Measurements from ENCODE around the gene OR5B12. TPM values are rescaled to one million over a fixed set of nuclear protein-coding genes. Genes with fewer than 3 reads are reported as not detected.

The OR5B12 gene
- total and polyA plus RNA-seq, 4 donors = not detected

DNA sequence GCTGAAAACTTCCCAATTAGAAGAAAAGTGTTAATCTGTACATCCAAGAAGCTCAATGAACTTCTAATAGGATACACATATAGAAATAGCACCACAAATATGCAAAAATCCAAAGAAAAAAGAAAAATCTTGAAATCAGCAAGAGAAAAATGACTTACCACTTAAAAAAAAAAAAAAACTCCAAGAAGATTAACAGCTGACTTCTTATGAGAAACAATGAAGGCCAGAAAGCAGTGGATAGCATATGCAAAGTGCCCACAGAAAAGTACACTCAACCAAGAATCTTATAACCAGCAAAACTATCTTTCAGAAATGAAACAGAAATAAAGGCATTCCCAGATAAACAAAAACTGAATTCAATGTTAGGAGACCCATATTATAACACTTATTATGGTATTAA, 29.9 kb upstream of the OR5B12 start:
- no peak overlapping the region for H3K4me3 ChIP-seq (ENCODE audit: low read depth in 1 of 3, low read length in 3 of 3)
- H3K9me3 ChIP-seq (ENCODE audit: control insufficient read depth in 4 of 4, low read length in 3 of 4) = peaks cover 2 to 28% (median 4%) of the 10 kb centered on the region in 4 donors
- H3K36me3 ChIP-seq (ENCODE audit: control insufficient read depth in 4 of 4, insufficient read depth in 3 of 4, low read depth in 1 of 4, low read length in 3 of 4) = no peaks in the 10 kb centered on the region
- peaks cover 0 to 5% (median under 1%) of the 10 kb centered on the region in 4 donors for H3K27me3 ChIP-seq (ENCODE audit: control insufficient read depth in 4 of 4, insufficient read depth in 4 of 4, low read length in 3 of 4)
- H3K27ac ChIP-seq (ENCODE audit: low read depth in 1 of 2, low read length in 2 of 2) = no peak overlapping the region
- no peaks in the 10 kb centered on the region for H3K4me1 ChIP-seq (ENCODE audit: control insufficient read depth in 4 of 4, insufficient read depth in 4 of 4, low read length in 3 of 4)
- TF ChIP-seq, protein P1, sequence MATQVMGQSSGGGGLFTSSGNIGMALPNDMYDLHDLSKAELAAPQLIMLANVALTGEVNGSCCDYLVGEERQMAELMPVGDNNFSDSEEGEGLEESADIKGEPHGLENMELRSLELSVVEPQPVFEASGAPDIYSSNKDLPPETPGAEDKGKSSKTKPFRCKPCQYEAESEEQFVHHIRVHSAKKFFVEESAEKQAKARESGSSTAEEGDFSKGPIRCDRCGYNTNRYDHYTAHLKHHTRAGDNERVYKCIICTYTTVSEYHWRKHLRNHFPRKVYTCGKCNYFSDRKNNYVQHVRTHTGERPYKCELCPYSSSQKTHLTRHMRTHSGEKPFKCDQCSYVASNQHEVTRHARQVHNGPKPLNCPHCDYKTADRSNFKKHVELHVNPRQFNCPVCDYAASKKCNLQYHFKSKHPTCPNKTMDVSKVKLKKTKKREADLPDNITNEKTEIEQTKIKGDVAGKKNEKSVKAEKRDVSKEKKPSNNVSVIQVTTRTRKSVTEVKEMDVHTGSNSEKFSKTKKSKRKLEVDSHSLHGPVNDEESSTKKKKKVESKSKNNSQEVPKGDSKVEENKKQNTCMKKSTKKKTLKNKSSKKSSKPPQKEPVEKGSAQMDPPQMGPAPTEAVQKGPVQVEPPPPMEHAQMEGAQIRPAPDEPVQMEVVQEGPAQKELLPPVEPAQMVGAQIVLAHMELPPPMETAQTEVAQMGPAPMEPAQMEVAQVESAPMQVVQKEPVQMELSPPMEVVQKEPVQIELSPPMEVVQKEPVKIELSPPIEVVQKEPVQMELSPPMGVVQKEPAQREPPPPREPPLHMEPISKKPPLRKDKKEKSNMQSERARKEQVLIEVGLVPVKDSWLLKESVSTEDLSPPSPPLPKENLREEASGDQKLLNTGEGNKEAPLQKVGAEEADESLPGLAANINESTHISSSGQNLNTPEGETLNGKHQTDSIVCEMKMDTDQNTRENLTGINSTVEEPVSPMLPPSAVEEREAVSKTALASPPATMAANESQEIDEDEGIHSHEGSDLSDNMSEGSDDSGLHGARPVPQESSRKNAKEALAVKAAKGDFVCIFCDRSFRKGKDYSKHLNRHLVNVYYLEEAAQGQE (IDR thresholded peaks at IDR 0.05) = no peak
- TF ChIP-seq GABPA (IDR thresholded peaks at IDR 0.05 in 1 of 2, conservative IDR thresholded peaks at IDR 0.05 in 1 of 2) (no peak), EGR1 (IDR thresholded peaks at IDR 0.05; ENCODE audit: low read depth in 2 of 2) (no peak), TAF1 (conservative IDR thresholded peaks at IDR 0.05) (no peak), RXRA (IDR thresholded peaks at IDR 0.05) (no peak), FOXA2 (IDR thresholded peaks at IDR 0.05) (no peak), JUND (IDR thresholded peaks at IDR 0.05) (no peak), RAD21 (IDR thresholded peaks at IDR 0.05) (no peak), FOXA1 (IDR thresholded peaks at IDR 0.05) (no peak), YY1 (IDR thresholded peaks at IDR 0.05) (no peak), HNF4G (IDR thresholded peaks at IDR 0.05) (no peak)
- TF ChIP-seq, protein P2, sequence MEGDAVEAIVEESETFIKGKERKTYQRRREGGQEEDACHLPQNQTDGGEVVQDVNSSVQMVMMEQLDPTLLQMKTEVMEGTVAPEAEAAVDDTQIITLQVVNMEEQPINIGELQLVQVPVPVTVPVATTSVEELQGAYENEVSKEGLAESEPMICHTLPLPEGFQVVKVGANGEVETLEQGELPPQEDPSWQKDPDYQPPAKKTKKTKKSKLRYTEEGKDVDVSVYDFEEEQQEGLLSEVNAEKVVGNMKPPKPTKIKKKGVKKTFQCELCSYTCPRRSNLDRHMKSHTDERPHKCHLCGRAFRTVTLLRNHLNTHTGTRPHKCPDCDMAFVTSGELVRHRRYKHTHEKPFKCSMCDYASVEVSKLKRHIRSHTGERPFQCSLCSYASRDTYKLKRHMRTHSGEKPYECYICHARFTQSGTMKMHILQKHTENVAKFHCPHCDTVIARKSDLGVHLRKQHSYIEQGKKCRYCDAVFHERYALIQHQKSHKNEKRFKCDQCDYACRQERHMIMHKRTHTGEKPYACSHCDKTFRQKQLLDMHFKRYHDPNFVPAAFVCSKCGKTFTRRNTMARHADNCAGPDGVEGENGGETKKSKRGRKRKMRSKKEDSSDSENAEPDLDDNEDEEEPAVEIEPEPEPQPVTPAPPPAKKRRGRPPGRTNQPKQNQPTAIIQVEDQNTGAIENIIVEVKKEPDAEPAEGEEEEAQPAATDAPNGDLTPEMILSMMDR (IDR thresholded peaks at IDR 0.05; ENCODE audit: low read depth, low read length, missing input control) = no peak
- TF ChIP-seq, protein P3, sequence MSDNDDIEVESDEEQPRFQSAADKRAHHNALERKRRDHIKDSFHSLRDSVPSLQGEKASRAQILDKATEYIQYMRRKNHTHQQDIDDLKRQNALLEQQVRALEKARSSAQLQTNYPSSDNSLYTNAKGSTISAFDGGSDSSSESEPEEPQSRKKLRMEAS (IDR thresholded peaks at IDR 0.05) = no peak
- no peak for DNase-seq (ENCODE audit: low spot score)
- no peak overlapping the region for H3K9ac ChIP-seq (ENCODE audit: low read depth in 1 of 2, low read length in 2 of 2)

DNA sequence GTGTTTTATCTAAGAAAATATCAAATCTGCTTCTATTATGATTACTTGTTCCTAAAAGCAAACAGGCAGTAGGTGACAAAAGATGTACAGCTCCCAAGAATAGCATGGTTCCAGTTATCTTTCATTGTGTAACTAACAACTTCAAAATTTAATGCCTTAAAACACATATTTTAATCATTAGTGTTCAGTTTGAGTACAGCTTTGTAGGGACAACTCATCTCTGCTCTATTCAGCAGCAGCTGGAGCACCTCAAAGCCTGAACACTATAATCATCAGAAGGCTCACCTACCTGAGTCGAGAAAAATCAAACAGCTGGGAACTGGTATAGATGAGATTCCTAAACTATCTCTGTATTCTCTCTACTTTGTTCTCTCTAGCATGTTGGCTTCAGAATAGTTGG, 24.3 kb upstream of the OR5B12 start:
- H3K4me3 ChIP-seq (ENCODE audit: low read depth in 1 of 3, low read length in 3 of 3) = no peak overlapping the region
- no peak for DNase-seq (ENCODE audit: low spot score)
- 76% methylated on average over 1 of the region's 1 CpG for WGBS
- peaks cover 0 to 5% (median under 1%) of the 10 kb centered on the region in 4 donors for H3K27me3 ChIP-seq (ENCODE audit: control insufficient read depth in 4 of 4, insufficient read depth in 4 of 4, low read length in 3 of 4)
- peaks cover 2 to 15% (median 4%) of the 10 kb centered on the region in 4 donors for H3K9me3 ChIP-seq (ENCODE audit: control insufficient read depth in 4 of 4, low read length in 3 of 4)
- H3K36me3 ChIP-seq (ENCODE audit: control insufficient read depth in 4 of 4, insufficient read depth in 3 of 4, low read depth in 1 of 4, low read length in 3 of 4) = no peaks in the 10 kb centered on the region
- H3K27ac ChIP-seq (ENCODE audit: low read depth in 1 of 2, low read length in 2 of 2) = no peak overlapping the region
- no peaks in the 10 kb centered on the region for H3K4me1 ChIP-seq (ENCODE audit: control insufficient read depth in 4 of 4, insufficient read depth in 4 of 4, low read length in 3 of 4)
- no peak overlapping the region for H3K9ac ChIP-seq (ENCODE audit: low read depth in 1 of 2, low read length in 2 of 2)
- TF ChIP-seq HNF4A (conservative IDR thresholded peaks at IDR 0.05) = no peak
- no peak for TF ChIP-seq HNF4G (IDR thresholded peaks at IDR 0.05)
- no peak for TF ChIP-seq RAD21 (IDR thresholded peaks at IDR 0.05)
- TF ChIP-seq, protein P2 (IDR thresholded peaks at IDR 0.05; ENCODE audit: low read depth, low read length, missing input control) = no peak
- no peak for TF ChIP-seq SP1 (IDR thresholded peaks at IDR 0.05)
- no peak for TF ChIP-seq YY1 (IDR thresholded peaks at IDR 0.05)
- TF ChIP-seq EGR1 (IDR thresholded peaks at IDR 0.05; ENCODE audit: low read depth in 2 of 2) = no peak
- no peak for TF ChIP-seq FOXA2 (IDR thresholded peaks at IDR 0.05)
- TF ChIP-seq, protein P4, sequence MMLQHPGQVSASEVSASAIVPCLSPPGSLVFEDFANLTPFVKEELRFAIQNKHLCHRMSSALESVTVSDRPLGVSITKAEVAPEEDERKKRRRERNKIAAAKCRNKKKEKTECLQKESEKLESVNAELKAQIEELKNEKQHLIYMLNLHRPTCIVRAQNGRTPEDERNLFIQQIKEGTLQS (IDR thresholded peaks at IDR 0.05) = no peak
- no peak for TF ChIP-seq JUND (IDR thresholded peaks at IDR 0.05)
- TF ChIP-seq TAF1 (conservative IDR thresholded peaks at IDR 0.05) = no peak
- no peak for TF ChIP-seq NR2F2 (IDR thresholded peaks at IDR 0.05)
- TF ChIP-seq GABPA (IDR thresholded peaks at IDR 0.05 in 1 of 2, conservative IDR thresholded peaks at IDR 0.05 in 1 of 2) = no peak
- TF ChIP-seq, protein P1 (IDR thresholded peaks at IDR 0.05) = no peak
- TF ChIP-seq, protein P3 (IDR thresholded peaks at IDR 0.05) = no peak

All from liver (tissue), 9 donors.